Activated B cell treated with CpG ODN at 0.5 μM for 24 hours (primary cell): Measurements from ENCODE around the gene PPP1R12C. TPM values are rescaled to one million over a fixed set of nuclear protein-coding genes. Genes with fewer than 3 reads are reported as not detected.

Source experiments
- ATAC-seq: fragments of 200-7000 bp; cut with Tn5 transposase; one replicate; pipeline ENCODE4 v1.10.0; 2021; ENCODE audit warnings: low read depth, mild to moderate bottlenecking, moderate library complexity
- CTCF ChIA-PET: fragments of 350-600 bp; sonication (Branson Sonifier 250); formaldehyde crosslinking; loops from one replicate; lab custom pipeline; 2021; ENCODE audit warnings: antibody characterized with exemption; lab: Charles Lee
- POLR2A ChIA-PET: fragments of 350-600 bp; sonication (Branson Sonifier 250); formaldehyde crosslinking; loops from one replicate; lab custom pipeline; 2021; ENCODE audit warnings: antibody characterized with exemption; lab: Charles Lee
- DNase-seq: peaks from one replicate; pipeline ENCODE4 v3.0.0; 2022
- H3K27ac Mint-ChIP-seq: one replicate; pipeline ENCODE4 v1.8.0; 2020; ENCODE audit warnings: mixed read lengths
- H3K27me3 Mint-ChIP-seq: one replicate; pipeline ENCODE4 v1.8.0; 2021; ENCODE audit warnings: mixed read lengths
- H3K36me3 Mint-ChIP-seq: one replicate; pipeline ENCODE4 v1.8.0; 2021; ENCODE audit warnings: low read depth, mixed read lengths
- H3K4me1 Mint-ChIP-seq: one replicate; pipeline ENCODE4 v1.8.0; 2021; ENCODE audit warnings: mixed read lengths
- H3K4me3 Mint-ChIP-seq: one replicate; pipeline ENCODE4 v1.8.0; 2020; ENCODE audit warnings: mild to moderate bottlenecking, mixed read lengths
- H3K9me3 Mint-ChIP-seq: one replicate; pipeline ENCODE4 v1.8.0; 2020; ENCODE audit warnings: mixed read lengths
- intact Hi-C: fragments of 100-400 bp; cut with micrococcal nuclease; formaldehyde crosslinking; loops from one replicate; pipeline ENCODE4 v1.15.1; 2024
- total RNA-seq: library from RNA; stranded (reverse); gene quantifications from 2 replicates; pipeline ENCODE4 v1.2.3, GENCODE V29; 2022
- TF ChIP-seq, protein P1 (sequence below): fragments of 200-600 bp; IDR thresholded peaks from one replicate; pipeline ENCODE4 v1.8.0; 2022; ENCODE audit warnings: antibody characterized with exemption, mild to moderate bottlenecking

PPP1R12C gene
- total RNA-seq, 1 donor from 2014 or later: 139 TPM

DNA sequence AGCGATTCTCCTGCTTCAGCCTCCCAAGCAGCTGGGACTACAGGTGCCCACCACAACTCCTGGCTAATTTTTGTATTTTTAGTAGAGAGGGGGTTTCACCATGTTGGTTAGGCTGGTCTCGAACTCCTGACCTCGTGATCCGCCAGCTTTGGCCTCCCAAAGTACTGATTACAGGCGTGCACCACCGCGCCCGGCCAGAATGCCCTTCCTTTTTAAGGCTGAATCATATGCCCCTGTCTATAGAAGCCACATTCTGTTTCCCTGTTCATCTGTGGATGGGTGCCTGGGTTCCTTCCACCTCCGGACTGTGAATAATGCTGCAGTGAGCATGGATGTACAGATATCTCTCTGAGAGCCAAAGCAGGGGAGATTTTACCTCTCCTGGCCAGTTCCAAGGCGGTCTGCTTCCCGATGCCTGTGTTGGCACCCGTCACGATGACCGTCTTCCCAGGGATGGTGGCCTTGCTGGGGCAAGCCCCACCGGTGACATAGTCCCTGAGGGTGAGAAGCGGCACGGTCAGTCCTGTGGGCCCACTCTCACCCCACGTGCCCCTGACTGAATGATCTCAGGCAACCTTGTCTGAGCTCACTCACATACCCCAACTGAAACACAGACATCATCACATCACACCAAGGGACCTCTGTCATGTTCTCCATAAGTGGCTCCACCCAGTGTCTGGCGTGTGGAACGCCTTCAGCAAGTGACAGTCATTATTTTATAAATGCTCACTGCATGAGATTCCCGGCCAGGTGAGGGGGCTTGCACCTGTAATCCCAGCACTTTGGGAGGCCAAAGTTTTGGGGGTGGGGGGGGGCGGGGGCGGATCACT is 58.4 kb downstream of the PPP1R12C start:
- Mint-ChIP-seq H3K4me3 (no peak overlapping the region), H3K27ac (no peak overlapping the region)

DNA sequence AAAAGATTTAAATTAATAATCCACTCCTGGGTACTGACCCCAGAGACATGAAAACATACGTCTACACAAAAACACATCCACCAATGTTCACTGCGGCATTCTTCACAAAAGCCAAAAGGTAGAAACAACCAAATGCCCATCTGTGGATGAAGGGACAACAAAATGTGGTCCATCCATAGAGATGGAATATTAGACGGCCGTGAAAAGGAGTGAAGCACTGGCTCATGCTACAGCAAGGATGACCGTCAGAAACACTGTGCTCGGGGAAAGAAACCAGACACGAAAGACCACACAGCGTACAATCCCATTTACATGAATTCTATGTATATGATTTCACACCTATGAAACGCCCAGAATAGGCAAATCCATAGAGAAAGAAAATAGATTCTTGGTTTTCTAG is 60.6 kb downstream of the PPP1R12C start:
- Mint-ChIP-seq H3K36me3 (peaks cover 51% of the 10 kb centered on the region), H3K4me1 (peaks cover 2% of the 10 kb centered on the region), H3K9me3 (no peaks in the 10 kb centered on the region), H3K4me3 (no peak overlapping the region), H3K27me3 (no peaks in the 10 kb centered on the region), H3K27ac (no peak overlapping the region)
- ChIA-PET CTCF (no interaction called here), POLR2A (no interaction called here)
- ATAC-seq: no peak
- TF ChIP-seq, protein P1, sequence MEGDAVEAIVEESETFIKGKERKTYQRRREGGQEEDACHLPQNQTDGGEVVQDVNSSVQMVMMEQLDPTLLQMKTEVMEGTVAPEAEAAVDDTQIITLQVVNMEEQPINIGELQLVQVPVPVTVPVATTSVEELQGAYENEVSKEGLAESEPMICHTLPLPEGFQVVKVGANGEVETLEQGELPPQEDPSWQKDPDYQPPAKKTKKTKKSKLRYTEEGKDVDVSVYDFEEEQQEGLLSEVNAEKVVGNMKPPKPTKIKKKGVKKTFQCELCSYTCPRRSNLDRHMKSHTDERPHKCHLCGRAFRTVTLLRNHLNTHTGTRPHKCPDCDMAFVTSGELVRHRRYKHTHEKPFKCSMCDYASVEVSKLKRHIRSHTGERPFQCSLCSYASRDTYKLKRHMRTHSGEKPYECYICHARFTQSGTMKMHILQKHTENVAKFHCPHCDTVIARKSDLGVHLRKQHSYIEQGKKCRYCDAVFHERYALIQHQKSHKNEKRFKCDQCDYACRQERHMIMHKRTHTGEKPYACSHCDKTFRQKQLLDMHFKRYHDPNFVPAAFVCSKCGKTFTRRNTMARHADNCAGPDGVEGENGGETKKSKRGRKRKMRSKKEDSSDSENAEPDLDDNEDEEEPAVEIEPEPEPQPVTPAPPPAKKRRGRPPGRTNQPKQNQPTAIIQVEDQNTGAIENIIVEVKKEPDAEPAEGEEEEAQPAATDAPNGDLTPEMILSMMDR: no peak
- intact Hi-C loops: no loop called here
- no peak for DNase-seq

More for the DNA sequence above, 58.4 kb downstream of the PPP1R12C start:
- ATAC-seq: no peak
- peaks cover 8% of the 10 kb centered on the region for H3K4me1 Mint-ChIP-seq
- no peaks in the 10 kb centered on the region for H3K27me3 Mint-ChIP-seq
- H3K9me3 Mint-ChIP-seq: no peaks in the 10 kb centered on the region
- intact Hi-C loops: no loop called here
- POLR2A ChIA-PET: interaction anchor here (0.6 kb wide), 1 partner anchor 13 kb away, joined by 3 read pairs; no protein-coding TSS in a partner anchor
- peaks cover 34% of the 10 kb centered on the region for H3K36me3 Mint-ChIP-seq
- no peak for DNase-seq
- TF ChIP-seq, protein P1: no peak
- CTCF ChIA-PET: no interaction called here

DNA sequence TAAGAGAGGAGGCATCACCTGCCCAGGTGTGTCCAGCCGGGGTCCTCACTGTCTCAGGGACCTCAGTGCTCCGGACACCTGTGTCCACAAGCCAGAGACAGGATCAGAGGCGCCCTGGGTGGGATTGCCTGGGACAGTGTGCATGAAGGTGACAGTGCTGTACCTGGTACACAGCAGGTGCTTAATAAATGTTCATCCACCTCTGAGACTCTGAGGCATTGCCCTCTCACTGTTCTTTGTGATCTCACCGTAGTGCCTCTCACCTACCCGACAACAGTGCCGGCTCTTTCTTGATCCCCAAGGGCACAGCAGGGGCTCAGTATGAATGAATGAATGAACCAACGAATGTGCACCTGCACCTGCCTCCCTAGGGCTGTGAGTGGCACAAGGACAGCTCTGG is 63.7 kb downstream of the PPP1R12C start:
- no peak overlapping the region for H3K4me3 Mint-ChIP-seq

DNA sequence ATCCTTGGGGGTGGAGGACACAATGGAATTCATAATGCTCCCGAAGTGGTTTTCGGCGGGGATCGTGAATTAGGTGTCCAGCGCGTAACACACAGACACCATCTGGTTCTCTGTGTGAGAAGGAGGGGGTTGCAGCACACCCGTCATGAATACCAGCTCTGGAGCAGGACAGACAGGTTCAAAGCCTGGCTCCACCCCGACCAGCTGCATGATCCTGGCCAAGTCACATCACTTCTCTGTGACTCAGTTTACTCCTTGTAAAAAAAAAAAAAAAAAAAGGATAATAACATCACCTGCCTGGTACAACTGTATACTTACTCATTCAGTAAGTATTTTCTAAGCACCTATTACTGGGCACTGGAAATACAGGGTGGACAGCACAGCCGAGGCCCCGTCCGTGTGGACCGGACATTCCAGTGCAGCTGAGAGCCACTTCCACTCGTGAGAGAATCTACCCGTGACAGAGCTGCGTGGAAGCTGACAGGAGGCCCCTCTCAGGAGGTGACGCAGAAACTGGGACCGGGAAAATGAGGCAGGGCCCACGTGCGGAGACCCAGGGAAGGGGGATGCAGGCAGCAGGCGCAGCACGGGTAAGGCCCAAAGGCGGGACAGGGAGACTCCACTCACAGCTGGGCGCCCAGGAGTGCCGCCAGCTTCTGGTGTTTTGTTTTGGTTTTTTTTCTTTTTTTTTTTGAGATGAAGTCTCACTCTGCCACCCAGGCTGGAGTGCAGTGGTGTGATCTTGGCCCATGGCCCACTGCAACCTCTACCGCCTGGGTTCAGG is 66.5 kb downstream of the PPP1R12C start:
- intact Hi-C loops: no loop called here
- Mint-ChIP-seq H3K9me3 (no peaks in the 10 kb centered on the region), H3K27ac (no peak overlapping the region), H3K36me3 (peaks cover 67% of the 10 kb centered on the region), H3K27me3 (no peaks in the 10 kb centered on the region), H3K4me3 (no peak overlapping the region), H3K4me1 (no peaks in the 10 kb centered on the region)
- ChIA-PET CTCF (no interaction called here), POLR2A (interaction anchor here (0.8 kb wide), 1 partner anchor 12 kb away, joined by 5 read pairs; the partner anchor contains the start of gene RDH13)
- no peak for ATAC-seq
- no peak for DNase-seq
- TF ChIP-seq, protein P1: no peak

More for the DNA sequence above, 63.7 kb downstream of the PPP1R12C start:
- Mint-ChIP-seq H3K27ac (no peak overlapping the region), H3K9me3 (no peaks in the 10 kb centered on the region), H3K36me3 (peaks cover 60% of the 10 kb centered on the region), H3K4me1 (no peaks in the 10 kb centered on the region), H3K27me3 (no peaks in the 10 kb centered on the region)
- ATAC-seq (no peak), DNase-seq (no peak)
- ChIA-PET CTCF (no interaction called here), POLR2A (no interaction called here)
- intact Hi-C loops: no loop called here
- TF ChIP-seq, protein P1: no peak

DNA sequence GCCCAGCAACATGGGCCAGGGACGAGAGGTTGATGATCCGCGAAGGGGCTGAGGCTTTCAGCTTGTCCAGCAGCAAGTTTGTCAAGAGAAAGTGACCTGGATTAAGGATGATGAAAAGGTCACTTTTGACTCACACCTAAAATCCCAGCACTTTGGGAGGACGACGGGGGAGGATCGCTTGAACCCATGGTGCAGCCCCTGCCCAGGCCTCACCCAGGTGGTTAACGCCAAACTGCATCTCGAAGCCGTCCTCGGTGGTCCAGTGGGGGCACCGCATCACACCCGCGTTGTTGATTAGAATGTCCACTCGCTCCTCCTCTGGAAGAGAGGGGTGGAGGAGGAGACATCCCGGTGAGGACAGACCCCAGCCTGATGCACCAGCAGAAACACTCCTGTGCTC is 69.0 kb downstream of the PPP1R12C start:
- Mint-ChIP-seq H3K4me1 (no peaks in the 10 kb centered on the region), H3K27ac (no peak overlapping the region), H3K36me3 (peaks cover 66% of the 10 kb centered on the region), H3K9me3 (no peaks in the 10 kb centered on the region), H3K27me3 (no peaks in the 10 kb centered on the region), H3K4me3 (no peak overlapping the region)
- CTCF ChIA-PET: no interaction called here
- POLR2A ChIA-PET: no interaction called here
- DNase-seq (no peak), ATAC-seq (no peak)
- intact Hi-C loops: no loop called here
- TF ChIP-seq, protein P1: no peak
